ENCODE data around the gene DLST.

The DLST gene

DNA sequence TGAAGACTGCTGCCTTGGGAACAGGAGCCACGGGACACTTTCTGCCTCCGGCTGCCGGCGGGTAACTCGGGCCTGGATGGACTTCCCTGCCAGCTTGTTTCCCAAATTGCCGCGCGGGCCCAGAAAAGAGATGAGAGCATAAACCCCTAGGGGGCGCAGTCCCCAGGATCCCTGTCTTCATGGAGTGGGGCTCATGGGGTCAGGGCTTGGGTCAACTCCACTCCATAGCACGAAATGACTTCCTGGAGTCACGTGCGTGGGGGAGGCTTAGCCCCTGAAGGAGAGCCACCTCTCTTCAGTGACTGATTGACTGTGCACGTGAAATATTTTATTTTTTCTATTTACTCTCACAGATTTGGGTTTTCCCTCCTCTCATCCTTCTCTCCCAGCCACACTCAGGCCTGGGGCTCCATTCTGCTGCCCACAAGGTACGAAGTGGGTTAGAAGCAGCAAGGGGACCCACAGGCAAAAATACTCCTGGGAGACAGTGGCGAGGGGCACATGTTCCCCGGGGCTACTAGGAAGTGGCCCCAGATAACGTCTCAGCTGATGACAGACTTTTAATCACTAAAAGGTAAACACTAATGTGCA lies 63.6 kb downstream of the DLST start:
- DNase-seq = no peak

DNA sequence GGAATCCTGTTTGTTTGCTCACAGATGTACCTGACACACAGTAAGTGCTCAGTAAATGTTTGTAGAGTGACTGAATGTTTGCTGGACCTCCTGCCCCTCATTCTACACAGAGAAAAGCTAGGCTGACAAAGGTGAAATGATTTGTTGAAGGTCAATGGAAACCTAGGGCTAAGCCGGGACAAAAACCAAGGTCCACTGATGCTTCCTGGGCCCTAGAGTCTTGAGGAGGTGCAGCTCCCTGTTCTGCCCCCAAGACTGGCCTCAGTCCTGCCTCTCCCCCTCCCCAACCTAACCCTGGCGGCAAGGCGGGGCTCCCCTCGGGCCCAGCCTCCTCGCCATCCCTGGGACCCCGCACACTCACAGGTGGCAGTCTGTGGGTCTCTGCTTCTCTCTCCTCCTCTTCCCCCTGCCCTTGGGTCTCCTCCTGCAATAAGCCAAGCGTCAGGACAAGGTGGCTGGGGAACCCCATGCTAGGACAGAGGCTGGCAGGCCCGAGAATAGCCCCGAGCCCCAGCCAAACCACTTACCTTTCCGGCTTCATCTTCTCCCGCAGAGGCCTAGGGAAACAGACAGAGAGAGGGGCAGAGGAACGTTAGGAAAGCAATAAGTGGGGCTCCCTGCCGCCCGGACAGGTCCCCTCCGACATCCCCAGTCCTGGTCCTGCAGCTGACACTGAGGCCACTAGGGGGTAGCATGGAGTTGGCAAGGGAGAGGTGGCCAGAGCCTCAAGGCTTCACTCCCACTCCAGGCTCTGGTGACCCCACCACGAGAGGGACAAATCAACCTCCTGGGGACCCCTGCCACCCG lies 64.3 kb downstream of the DLST start:
- peak; percentile 66 for DNase-seq

DNA sequence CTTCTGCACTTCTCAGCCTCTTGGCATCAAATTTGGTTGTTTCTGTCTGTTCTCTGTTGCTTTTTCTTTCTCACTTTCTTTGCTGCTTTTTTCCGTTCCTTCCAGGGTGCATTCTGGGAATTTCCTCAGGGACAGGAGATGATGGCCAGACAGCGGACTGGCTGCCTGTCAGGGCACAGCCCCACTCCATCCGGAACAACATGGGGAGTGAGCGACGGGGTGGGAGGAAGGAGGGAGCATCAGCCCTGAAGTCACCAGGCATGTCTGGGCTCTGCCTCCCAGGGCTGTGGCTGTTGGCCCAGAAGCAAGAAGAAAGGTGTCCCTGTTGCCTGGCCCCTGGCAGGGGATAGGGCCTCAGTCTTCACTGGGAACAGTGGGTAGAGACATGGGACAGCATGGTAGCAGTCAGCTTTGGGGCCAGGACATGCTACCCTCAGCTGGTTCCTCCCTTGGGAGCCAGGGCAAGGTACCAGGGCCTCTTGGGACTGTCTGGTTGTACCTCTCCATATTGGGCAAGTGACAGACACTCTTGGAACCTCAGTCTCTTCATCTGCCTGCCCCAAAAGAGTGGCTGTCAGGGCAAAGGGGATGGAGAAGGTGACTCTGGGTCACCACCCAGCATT lies 65.1 kb downstream of the DLST start:
- no peak for DNase-seq

DNA sequence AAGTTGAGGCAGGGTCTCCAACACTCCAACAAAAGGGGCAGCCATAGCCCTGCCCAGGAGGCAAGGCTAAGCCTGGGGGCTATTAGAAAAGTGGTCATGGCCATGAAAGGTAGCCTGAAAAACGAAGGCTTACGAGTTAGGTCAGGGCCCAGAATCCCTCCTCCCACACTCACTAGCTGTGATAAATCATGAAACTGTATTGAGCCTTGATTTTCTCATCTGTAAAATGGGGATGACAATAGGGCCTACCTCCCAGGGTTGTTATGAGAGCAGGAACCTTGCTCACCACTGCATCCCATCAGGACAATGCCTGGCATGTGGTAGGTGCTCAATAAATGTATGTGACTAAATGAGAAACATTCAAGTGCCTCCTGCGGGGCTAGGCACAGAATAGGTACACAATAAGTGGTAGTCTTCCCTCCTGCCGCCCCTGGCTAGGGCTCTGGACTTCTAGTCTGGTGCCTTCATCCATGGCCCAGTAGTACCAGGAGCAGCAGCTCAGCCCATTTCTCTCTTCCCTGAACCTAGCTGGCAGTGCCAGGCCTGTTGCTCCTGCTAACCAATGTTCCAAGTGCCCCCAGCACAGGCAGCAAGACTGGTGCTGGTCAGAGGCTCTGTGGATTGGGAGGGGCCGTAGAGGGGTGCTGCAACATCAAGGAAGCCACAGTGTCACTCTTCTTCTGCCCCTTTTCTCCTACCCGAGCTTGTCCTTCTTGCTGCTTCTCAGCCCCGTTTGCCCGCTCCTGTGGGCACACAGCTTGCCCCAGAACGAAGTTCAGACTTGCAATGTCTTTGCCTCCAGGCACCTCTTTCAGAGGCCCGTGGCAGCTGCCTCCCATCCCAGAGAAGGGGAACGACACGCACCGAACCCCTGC lies 65.9 kb downstream of the DLST start:
- DNase-seq = no peak

DNA sequence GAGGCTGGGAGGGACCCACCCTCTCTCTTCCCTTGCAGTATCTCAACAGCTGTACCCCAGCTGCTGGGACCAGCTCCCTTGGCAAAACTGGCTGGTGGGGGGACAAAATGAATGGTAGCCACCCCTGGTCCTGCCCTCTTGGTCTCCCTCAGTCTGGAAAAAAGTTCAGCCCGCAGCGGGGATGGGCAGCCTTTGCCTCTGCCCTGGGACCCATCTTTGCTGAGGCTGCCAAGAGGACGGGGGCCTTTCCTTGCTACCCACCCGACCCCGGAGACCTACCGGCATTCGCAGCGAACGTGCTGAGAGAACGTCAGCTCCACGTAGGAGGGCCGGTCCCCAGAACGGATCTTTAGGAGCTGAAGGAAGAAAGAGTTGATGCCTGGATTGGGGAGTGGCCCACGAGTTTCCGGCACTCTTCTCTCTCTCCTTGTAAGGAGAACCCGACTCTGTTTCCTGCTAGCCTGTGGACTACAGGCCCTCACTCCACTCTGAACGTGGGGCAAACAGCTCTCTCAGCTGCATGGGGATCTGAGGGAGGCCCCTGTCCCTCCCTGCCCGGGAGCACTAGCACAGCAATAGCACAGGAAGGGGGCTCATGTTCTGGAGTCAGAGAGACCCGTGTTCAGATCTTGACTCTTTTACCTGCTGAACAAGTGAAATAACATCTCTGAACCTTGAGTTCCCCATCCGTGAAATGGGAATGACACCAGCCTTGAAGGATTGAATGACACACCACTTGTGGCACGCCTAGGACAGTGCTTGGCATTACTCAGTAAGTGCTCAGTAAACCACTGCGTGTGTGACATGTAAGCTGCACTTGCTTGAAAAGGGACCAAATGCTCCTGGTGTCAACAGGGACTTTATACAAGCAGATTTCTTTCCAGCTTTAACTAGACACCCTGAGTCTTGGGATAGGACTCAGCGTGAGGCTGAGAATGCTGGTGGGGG lies 66.8 kb downstream of the DLST start:
- no peak for DNase-seq

DNA sequence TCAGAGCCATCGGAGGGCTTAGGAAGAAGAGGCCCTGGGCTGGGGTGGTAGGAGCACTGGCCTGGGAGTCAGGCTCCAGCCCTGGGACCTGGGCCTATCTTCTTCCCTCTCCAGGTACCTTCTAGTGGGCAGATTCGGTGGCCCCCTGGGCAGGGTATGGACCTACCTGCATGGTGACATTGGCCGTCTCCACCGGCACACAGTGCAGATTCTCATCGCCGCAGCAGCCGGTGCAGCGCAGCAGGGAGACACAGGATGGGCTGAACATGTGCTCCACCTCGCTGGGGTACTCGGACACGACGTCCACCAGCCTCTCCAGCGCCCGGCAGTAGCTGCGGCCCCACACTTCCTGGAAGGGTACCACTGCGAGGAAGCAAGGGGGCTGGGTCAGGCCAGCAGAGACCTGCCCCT lies 67.5 kb downstream of the DLST start:
- no peak for DNase-seq

DNA sequence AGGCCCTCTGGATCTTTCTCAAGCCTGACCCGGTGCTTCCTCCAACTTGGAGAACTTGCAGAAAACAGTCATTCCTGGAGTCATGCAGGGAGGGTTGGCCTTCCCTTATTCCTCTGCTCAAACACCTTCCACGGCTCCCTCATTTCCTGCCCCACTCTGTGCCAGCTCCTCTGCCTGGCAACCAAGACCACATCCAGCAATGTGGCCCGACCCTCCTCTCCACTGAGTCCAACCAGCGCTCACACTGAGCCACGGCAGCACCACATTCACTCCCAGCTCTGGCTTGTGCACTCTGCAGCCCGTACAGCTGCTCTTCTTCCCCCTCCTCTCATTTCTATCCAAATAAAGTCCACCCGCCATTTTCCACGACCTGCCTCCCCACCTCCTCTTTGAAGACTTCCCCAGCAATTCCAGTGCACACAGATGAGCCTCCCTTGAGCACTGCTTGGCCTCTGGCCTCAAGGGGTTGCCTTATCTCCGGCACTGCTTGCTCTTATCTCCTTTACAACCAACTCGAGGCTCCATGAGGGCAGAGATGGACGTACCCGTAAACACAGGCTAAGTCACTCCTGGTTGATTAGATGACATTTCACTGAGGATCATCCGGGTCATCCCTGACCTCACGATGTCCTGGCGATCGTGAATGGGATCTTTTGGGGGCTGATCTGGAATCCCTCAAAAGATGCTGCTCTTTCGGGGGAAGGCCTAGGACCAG lies 68.3 kb downstream of the DLST start:
- DNase-seq = no peak

DNA sequence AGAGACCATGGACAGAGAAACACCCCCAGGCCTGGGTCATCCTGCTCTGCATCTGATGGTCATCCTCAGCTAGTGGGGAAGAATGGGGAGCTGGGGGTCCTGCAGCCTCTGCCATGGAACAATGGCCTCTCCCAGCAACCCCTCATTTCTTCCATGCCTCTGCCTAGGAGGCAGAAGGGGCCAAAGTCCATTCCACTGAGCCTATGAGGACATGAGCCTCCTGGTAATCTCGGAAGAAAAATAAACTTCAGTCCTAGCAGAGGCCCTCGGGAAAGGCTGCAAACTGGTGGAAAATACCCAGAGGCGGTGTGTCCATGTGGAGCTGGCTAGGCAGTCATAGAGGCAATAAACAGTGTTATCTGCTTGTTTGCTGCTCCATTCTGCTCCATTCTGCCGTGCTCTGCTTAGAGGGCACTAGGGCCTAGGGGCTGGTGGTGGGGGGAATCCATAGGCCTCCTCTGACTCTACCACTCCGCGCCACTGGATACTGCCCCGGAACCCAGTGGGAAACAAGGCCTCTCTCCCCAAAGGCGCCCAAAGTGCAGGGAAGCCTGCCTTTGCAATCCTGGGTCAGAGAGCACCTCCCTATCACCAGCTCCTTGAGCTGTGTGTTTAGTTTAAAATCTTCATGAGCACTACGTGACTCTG lies 69.2 kb downstream of the DLST start:
- DNase-seq = no peak

DNA sequence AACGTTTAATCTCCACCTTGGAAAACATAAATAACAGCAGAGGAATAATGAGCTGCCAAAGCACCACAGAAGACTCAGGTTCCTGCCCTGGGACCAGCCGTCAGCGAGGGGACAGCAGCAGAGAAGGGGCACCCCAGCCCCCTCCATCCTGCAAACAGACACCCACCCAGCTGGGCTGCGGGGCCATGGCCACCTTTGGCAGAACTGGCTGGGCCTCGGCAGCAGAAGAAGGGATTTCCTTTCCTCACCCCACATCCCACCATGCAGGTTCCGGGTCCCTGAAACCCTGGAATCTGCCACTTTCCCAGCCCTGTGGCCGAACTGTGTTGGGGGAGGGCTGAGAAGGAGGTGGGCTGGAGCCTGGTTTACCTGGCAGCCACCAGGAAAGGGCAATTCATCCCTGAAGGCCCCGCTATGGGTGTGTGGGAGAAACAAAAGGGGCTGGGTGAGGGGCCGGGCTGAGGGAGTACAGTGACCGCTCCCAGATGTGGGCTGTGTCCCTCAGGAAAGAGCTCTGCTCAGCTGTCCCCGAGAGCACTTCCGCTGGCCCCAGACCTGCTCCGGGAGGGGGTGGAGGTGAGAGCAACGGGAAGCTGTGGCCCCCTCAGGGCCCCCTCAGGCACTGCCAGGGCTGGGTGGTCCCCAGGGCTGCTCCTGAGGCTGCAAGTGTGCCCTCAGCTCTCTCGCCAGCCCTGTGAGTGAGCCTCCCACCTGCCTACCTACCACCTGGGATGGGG lies 69.9 kb downstream of the DLST start:
- DNase-seq = no peak

DNA sequence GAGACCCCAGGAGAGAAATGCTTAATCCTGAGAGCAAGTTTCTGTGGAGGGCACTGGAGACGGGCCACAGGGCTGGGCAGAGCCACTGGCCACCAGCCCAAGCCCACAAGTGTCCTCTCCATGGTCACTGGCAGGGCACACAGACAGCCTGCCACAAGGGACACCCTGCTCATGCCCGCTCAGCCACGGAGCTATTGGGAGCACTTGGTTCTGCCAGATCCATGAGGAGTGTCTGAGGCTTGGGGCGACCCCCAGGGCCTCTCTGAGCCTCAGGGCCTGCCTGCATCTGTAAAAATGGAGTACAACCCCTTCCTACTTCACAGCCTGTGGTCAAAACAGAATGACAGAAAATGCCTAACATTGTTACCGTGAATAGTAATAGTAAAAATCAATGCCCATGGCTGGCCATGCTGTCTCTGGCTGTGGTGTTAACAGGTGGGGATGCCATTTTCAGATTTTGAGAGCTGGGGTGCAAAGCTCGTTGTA lies 70.5 kb downstream of the DLST start:
- DNase-seq = no peak

DNA sequence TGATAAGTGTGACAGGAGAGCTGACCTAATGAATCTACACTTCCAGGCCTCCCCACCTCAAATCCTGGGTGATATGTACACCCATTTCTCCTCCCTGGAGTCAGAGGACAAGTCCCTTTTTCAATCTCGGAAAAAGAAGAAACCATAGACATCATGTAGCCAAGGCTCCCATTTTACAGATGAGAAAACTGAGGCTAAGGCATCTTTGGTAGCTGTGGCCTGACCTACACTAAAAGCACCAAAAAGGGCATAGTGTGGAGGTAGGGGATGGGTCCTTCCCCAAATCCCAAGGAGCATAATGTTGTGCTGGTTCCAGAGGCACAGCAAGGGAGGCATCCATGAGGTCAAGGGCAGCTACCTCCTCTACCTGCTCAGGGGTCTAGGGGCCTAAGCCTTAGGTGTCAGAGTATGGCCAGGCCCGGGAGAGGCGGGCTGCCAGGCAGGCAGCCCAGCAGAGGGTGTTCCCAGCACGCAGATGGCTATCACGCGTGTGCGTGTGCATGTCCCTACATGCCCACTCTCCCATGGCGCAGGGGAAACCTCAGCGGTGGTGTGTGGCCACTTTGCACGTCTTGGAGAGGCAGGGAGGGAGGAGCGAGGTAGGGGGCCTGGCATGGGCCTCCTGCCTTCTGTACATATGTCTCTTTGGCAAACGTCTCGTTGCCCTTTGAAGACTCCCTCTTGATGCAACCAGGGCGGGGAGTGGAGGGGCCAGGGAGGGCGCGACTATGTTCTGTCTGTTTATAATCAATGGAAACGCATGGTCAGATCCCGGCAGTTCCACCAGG lies 71.2 kb downstream of the DLST start:
- no peak for DNase-seq

Measured in NCI-H1092 (cell line).